ENCODE measurements around the gene FOXN3. TPM values are rescaled to one million over a fixed set of nuclear protein-coding genes. Genes with fewer than 3 reads are reported as not detected.
A peak's percentile ranks its signal among the peaks of the same experiment; 100 is the strongest.

FOXN3 gene
- total and polyA plus RNA-seq, 8 donors: 43.5 to 80.7 (median 49.1) TPM

- Histone ChIP-seq H3K36me3 (no peaks in the 10 kb centered on the region), H3K4me3 (no peak overlapping the region), H3K9me3 (no peaks in the 10 kb centered on the region), H3K27ac (no peak overlapping the region), H3K4me1 (peaks cover 12 to 56% of the 10 kb centered on the region in 2 donors), H3K27me3 (no peaks in the 10 kb centered on the region)
- intact Hi-C loops (cut with DNase I): no loop called here
- no peak for ATAC-seq
- no peak for TF ChIP-seq CTCF (IDR thresholded peaks at IDR 0.05)
- DNase-seq: no peak
Measured at GRCh38 chr14:89369656-89370055, 47.4 kb downstream of the FOXN3 start.

- no peak for TF ChIP-seq CTCF (IDR thresholded peaks at IDR 0.05)
- H3K36me3 ChIP-seq: no peaks in the 10 kb centered on the region
- peak in 1 of 4 donors; percentile 53 for DNase-seq
- intact Hi-C loops (cut with DNase I): no loop called here
- H3K4me1 ChIP-seq: peaks cover 15 to 63% of the 10 kb centered on the region in 2 donors
- H3K4me3 ChIP-seq: no peak overlapping the region
- H3K27ac ChIP-seq: peak overlapping the region; percentile 21 to 28
- H3K9me3 ChIP-seq: no peaks in the 10 kb centered on the region
- H3K27me3 ChIP-seq: no peaks in the 10 kb centered on the region
- ATAC-seq: peak; percentile 81
Measured at GRCh38 chr14:89368490-89369477, 48.2 kb downstream of the FOXN3 start.

GRCh38 chr14:89367779-89368120 is 49.3 kb downstream of the FOXN3 start:
- no peaks in the 10 kb centered on the region for H3K36me3 ChIP-seq
- peak overlapping the region in 1 of 2 donors; percentile 75 for H3K27ac ChIP-seq
- no peak for TF ChIP-seq CTCF (IDR thresholded peaks at IDR 0.05)
- intact Hi-C loops (cut with DNase I): no loop called here
- no peak overlapping the region for H3K4me3 ChIP-seq
- ATAC-seq (no peak), DNase-seq (no peak)
- no peaks in the 10 kb centered on the region for H3K27me3 ChIP-seq
- H3K9me3 ChIP-seq: no peaks in the 10 kb centered on the region
- H3K4me1 ChIP-seq: peaks cover 15 to 65% of the 10 kb centered on the region in 2 donors

GRCh38 chr14:89366864-89367778 is 49.9 kb downstream of the FOXN3 start:
- peak in 1 of 4 donors; percentile 51 for DNase-seq
- no peaks in the 10 kb centered on the region for H3K36me3 ChIP-seq
- H3K4me3 ChIP-seq: no peak overlapping the region
- H3K27me3 ChIP-seq: no peaks in the 10 kb centered on the region
- H3K27ac ChIP-seq: peak overlapping the region in 1 of 2 donors; percentile 75
- no peak for TF ChIP-seq CTCF (IDR thresholded peaks at IDR 0.05)
- H3K9me3 ChIP-seq: no peaks in the 10 kb centered on the region
- peak; percentile 12 for ATAC-seq
- peaks cover 15 to 59% of the 10 kb centered on the region in 2 donors for H3K4me1 ChIP-seq
- intact Hi-C loops (cut with DNase I): no loop called here

Measured in left lung (tissue), 10 donors.